GM21360 (cell line): ENCODE measurements around the gene GMPPA.

Source experiments
- ATAC-seq: cut with Tn5 transposase; IDR thresholded peaks from one replicate; pipeline ENCODE4 v1.9.1; 2021; ENCODE audit warnings: mild to moderate bottlenecking, moderate library complexity; ENCODE audit not compliant: unreplicated experiment

Gene GMPPA

GRCh38 chr2:219501849-219502248 is 3.2 kb downstream of the GMPPA start:
- no peak for ATAC-seq

GRCh38 chr2:219502618-219503017 is 3.9 kb downstream of the GMPPA start:
- no peak for ATAC-seq

- ATAC-seq, result no peak
Measured at GRCh38 chr2:219505585-219505984, 6.9 kb downstream of the GMPPA start.

- ATAC-seq, result no peak
Measured at GRCh38 chr2:219506153-219506801, 7.6 kb downstream of the GMPPA start.

GRCh38 chr2:219506802-219507526 is 8.3 kb downstream of the GMPPA start:
- no peak for ATAC-seq

- ATAC-seq, result no peak
Measured at GRCh38 chr2:219507581-219508443, 9.1 kb downstream of the GMPPA start.

GRCh38 chr2:219508444-219508734 is 9.7 kb downstream of the GMPPA start:
- ATAC-seq, result no peak

GRCh38 chr2:219508971-219509779 is 10.5 kb downstream of the GMPPA start:
- ATAC-seq, result peak; percentile 8

GRCh38 chr2:219509780-219510511 is 11.3 kb downstream of the GMPPA start:
- ATAC-seq, result peak; percentile 66

GRCh38 chr2:219510512-219511135 is 11.9 kb downstream of the GMPPA start:
- ATAC-seq, result no peak

GRCh38 chr2:219511547-219512325 is 13.0 kb downstream of the GMPPA start:
- ATAC-seq, result no peak

- no peak for ATAC-seq
Measured at GRCh38 chr2:219512524-219513216, 14.0 kb downstream of the GMPPA start.

- no peak for ATAC-seq
Measured at GRCh38 chr2:219513787-219514186, 15.1 kb downstream of the GMPPA start.

- ATAC-seq, result no peak
Measured at GRCh38 chr2:219514196-219514761, 15.6 kb downstream of the GMPPA start, which contains the start of gene ASIC4. Gene ASIC4, plus strand, starts transcription at chr2:219514482. Its CDS starts 243 bp downstream, at chr2:219514725.

- ATAC-seq, result no peak
Measured at GRCh38 chr2:219514836-219515235, 16.1 kb downstream of the GMPPA start.

- ATAC-seq, result no peak
Measured at GRCh38 chr2:219515874-219516629, 17.4 kb downstream of the GMPPA start.

- no peak for ATAC-seq
Measured at GRCh38 chr2:219516888-219517287, 18.2 kb downstream of the GMPPA start.
